ENCODE measurements around the gene ZNF521. TPM values are rescaled to one million over a fixed set of nuclear protein-coding genes. Genes with fewer than 3 reads are reported as not detected.

Gene ZNF521
- total and polyA plus RNA-seq, 2 donors (not counting 3 experiments of a cell fraction or from before 2014, with no cell fraction given) = 111 to 168 TPM

DNA sequence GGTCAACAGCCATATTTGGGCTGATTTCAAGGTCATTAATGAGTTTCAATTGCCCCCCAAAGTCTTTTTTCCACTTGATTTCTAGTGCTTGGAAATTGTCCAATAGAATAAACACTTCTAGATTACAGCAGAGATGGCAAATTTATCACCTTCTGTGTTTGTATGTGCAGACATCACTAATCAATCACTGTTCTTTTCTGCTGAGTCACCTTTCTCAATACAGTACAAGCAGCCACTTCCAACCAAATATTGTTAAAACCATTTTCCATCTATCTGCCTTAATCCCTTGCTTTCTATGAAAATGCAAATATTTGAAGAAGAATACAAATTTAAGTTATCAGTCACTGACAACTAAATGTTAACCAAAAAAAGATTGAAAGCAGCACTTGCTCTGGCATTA lies 40.2 kb upstream of the ZNF521 start:
- Histone ChIP-seq H3K36me3 (ENCODE audit: control insufficient read depth in 2 of 2, extremely low read depth in 1 of 2, insufficient read depth in 2 of 2, low read length in 2 of 2) (no peaks in the 10 kb centered on the region), H3K9me1 (replicated peaks; ENCODE audit: control insufficient read depth, extremely low read depth, insufficient read depth, low read length) (no peaks in the 10 kb centered on the region), H3K4me1 (ENCODE audit: control insufficient read depth, extremely low read depth, insufficient read depth, low read length) (no peaks in the 10 kb centered on the region), H3K9ac (replicated peaks; ENCODE audit: extremely low read depth, insufficient read depth, low read length) (no peak overlapping the region), H2AFZ (ENCODE audit: low read depth, low read length) (no peak overlapping the region), H3K4me3 (replicated peaks in 1 of 3; ENCODE audit: insufficient read depth in 1 of 3, low read depth in 1 of 3, low read length in 3 of 3) (no peak overlapping the region), H4K20me1 (replicated peaks; ENCODE audit: control insufficient read depth, extremely low read depth, insufficient read depth, low read length) (no peaks in the 10 kb centered on the region), H3K9me3 (replicated peaks; ENCODE audit: control insufficient read depth, insufficient read depth, low read length) (no peaks in the 10 kb centered on the region), H3K4me2 (ENCODE audit: insufficient read depth, low read length) (no peak overlapping the region), H3K27me3 (ENCODE audit: control insufficient read depth in 2 of 2, insufficient read depth in 2 of 2, low read length in 2 of 2) (peaks cover 3 to 14% of the 10 kb centered on the region in 2 experiments), H3K79me2 (ENCODE audit: control insufficient read depth, insufficient read depth, low read length) (no peaks in the 10 kb centered on the region), H3K27ac (ENCODE audit: insufficient read depth, low read depth, low read length) (no peak overlapping the region)
- BruUV-seq (replicated peaks) = no TSS peak
- no peak for DNase-seq (ENCODE audit: low read depth, low spot score)
- dilution Hi-C loops (cut with MboI; ENCODE audit: extremely low pct_ligation_motif_present, low sequenced_read_pairs) (no loop called here), intact Hi-C loops (cut with micrococcal nuclease) (no loop called here)
- POLR2A ChIA-PET = no interaction called here
- TF ChIP-seq GATA2 (IDR thresholded peaks at IDR 0.05; ENCODE audit: insufficient read depth, insufficient read length, low read depth, low read length) (no peak), JUN (IDR thresholded peaks at IDR 0.05; ENCODE audit: borderline replicate concordance, insufficient read depth, insufficient read length, low read depth) (no peak), FOS (IDR thresholded peaks at IDR 0.05; ENCODE audit: borderline replicate concordance, insufficient read depth, low read length) (no peak), EZH2 (IDR thresholded peaks at IDR 0.05; ENCODE audit: borderline replicate concordance, low read depth, low read length, severe bottlenecking) (no peak), POLR2AphosphoS5 (IDR thresholded peaks at IDR 0.05; ENCODE audit: insufficient read depth, low read depth, low read length) (no peak), MYC (IDR thresholded peaks at IDR 0.05; ENCODE audit: low read depth, low read length) (no peak)
- TF ChIP-seq, protein P1, sequence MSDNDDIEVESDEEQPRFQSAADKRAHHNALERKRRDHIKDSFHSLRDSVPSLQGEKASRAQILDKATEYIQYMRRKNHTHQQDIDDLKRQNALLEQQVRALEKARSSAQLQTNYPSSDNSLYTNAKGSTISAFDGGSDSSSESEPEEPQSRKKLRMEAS (IDR thresholded peaks at IDR 0.05; ENCODE audit: insufficient read depth, insufficient read length) = no peak
- peak; percentile 35 for FAIRE-seq
- CTCF ChIA-PET = no interaction called here

All from endothelial cell of umbilical vein (primary cell).